GM13977 (cell line): ENCODE results near the gene PLA2G4E.

Source experiments
- DNase-seq: peaks from one replicate; pipeline ENCODE4 v3.0.0; 2012; ENCODE audit warnings: low spot score
- in situ Hi-C: fragments of 300-500 bp; cut with MboI; formaldehyde crosslinking; loops from one replicate; pipeline ENCODE4 v1.12.0; 2022; ENCODE audit warnings: low sequenced_read_pairs, low pct_unique_long_range_greater_than_20kb, mixed read lengths, inconsistent platforms; ENCODE audit not compliant: unreplicated experiment
- TF ChIP-seq, protein P1 (sequence below): IDR thresholded peaks from 2 replicates; pipeline ENCODE4 v1.5.1; 2012; ENCODE audit warnings: mild to moderate bottlenecking, control low read depth; ENCODE audit not compliant: insufficient read depth; ENCODE audit errors: extremely low read depth, missing control alignments

The PLA2G4E gene

GRCh38 chr15:41933771-41934170 is 87.1 kb downstream of the PLA2G4E start:
- in situ Hi-C loops: no loop called here
- TF ChIP-seq, protein P1, sequence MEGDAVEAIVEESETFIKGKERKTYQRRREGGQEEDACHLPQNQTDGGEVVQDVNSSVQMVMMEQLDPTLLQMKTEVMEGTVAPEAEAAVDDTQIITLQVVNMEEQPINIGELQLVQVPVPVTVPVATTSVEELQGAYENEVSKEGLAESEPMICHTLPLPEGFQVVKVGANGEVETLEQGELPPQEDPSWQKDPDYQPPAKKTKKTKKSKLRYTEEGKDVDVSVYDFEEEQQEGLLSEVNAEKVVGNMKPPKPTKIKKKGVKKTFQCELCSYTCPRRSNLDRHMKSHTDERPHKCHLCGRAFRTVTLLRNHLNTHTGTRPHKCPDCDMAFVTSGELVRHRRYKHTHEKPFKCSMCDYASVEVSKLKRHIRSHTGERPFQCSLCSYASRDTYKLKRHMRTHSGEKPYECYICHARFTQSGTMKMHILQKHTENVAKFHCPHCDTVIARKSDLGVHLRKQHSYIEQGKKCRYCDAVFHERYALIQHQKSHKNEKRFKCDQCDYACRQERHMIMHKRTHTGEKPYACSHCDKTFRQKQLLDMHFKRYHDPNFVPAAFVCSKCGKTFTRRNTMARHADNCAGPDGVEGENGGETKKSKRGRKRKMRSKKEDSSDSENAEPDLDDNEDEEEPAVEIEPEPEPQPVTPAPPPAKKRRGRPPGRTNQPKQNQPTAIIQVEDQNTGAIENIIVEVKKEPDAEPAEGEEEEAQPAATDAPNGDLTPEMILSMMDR: no peak
- DNase-seq: no peak

DNA sequence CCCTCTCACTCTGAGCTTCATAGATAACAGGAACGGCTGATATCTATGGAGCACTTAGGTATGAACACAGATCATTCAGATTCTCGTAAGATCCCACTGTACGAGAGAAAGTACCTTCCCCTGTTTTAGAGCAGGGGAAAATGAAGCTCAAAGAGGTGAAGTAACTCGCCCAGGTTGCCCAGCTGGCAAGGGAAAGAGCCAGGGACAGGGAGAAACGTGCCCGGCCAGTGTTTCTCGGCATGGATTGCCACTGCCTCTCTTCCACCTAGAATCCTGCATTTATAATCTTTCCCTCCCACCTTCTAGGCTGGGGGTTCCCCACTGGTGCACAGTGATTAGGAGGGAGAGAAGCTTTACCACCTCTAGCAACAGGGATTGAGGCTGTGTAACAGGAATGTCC is 87.5 kb downstream of the PLA2G4E start:
- TF ChIP-seq, protein P1: no peak
- in situ Hi-C loops: no loop called here
- DNase-seq: no peak

GRCh38 chr15:41932511-41933289 is 88.1 kb downstream of the PLA2G4E start:
- DNase-seq: no peak
- TF ChIP-seq, protein P1: no peak
- in situ Hi-C loops: no loop called here

DNA sequence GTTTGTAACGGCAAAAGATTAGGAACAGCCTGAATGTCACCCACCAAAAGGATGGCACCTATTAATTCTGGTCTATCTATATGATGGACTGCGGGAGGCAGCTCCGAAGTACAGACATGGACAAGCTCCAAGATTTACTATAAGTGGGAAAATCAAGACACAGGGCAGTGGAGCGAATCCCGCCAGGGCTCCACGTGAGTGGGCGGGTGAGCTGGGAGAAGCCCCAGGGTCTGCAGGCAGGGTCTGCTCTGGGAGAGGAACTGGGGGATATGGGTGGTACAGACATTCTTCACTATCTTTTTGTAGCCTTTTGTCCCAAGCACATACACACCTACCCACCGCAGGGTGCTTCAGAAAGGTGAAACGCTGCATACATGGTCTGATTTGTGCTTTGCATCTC is 88.7 kb downstream of the PLA2G4E start:
- TF ChIP-seq, protein P1: no peak
- no peak for DNase-seq
- in situ Hi-C loops: no loop called here
